ENCODE measurements around the gene ADGRG2. TPM values are rescaled to one million over a fixed set of nuclear protein-coding genes. Genes with fewer than 3 reads are reported as not detected.

ADGRG2 gene
- total and polyA plus RNA-seq, 2 donors (not counting 1 experiment from before 2014, with no cell fraction given) = not detected

GRCh38 chrX:18985186-18985435 is 137.2 kb downstream of the ADGRG2 start:
- intact Hi-C loops (cut with micrococcal nuclease) = loop anchor here (2.0 kb wide), 3 partner anchors 98 to 1006 kb away; partner anchors contain the start of gene BCLAF3
- peak overlapping the region; percentile 73 for H3K9ac ChIP-seq (ENCODE audit: low read length)

More at GRCh38 chrX:18985186-18985435, 137.2 kb downstream of the ADGRG2 start:
- Histone ChIP-seq H3K36me3 (replicated peaks in 1 of 2; ENCODE audit: control extremely low read depth in 1 of 2, control insufficient read depth in 1 of 2, extremely low read depth in 1 of 2, insufficient read depth in 2 of 2, low read length in 1 of 2) (no peaks in the 10 kb centered on the region), H3K79me2 (ENCODE audit: control insufficient read depth, insufficient read depth, low read length) (peaks cover 31% of the 10 kb centered on the region), H3K27me3 (replicated peaks in 1 of 4; ENCODE audit: control extremely low read depth in 1 of 4, control insufficient read depth in 3 of 4, insufficient read depth in 4 of 4, low read length in 3 of 4) (no peaks in the 10 kb centered on the region), H2AFZ (ENCODE audit: insufficient read depth, low read depth, low read length, poor library complexity, severe bottlenecking) (peak overlapping the region; percentile 88), H3K4me1 (ENCODE audit: control insufficient read depth in 2 of 2, insufficient read depth in 2 of 2, low read length in 2 of 2) (peaks cover 11 to 14% of the 10 kb centered on the region in 2 donors), H3K4me3 (ENCODE audit: control extremely low read depth in 1 of 5, extremely low read depth in 1 of 5, insufficient read depth in 1 of 5, low read depth in 2 of 5, low read length in 4 of 5) (peak overlapping the region; percentile 56 to 77 (median 70)), H4K20me1 (ENCODE audit: control insufficient read depth, insufficient read depth, low read length, poor library complexity, severe bottlenecking) (no peaks in the 10 kb centered on the region), H3K4me2 (replicated peaks; ENCODE audit: low read depth, low read length, poor library complexity, severe bottlenecking) (peak overlapping the region; percentile 85), H3K9me3 (ENCODE audit: control extremely low read depth in 1 of 3, control insufficient read depth in 2 of 3, insufficient read depth in 1 of 3, low read length in 2 of 3) (no peaks in the 10 kb centered on the region), H3K27ac (ENCODE audit: low read length in 2 of 2) (peak overlapping the region; percentile 88 to 91)
- no peaks in the 10 kb centered on the region for H3K27me3 Mint-ChIP-seq
- POLR2A ChIA-PET = interaction anchor here (0.7 to 1.4 kb wide), 2 partner anchors 98 to 1247 kb away, joined by 3 to 8 read pairs; no protein-coding TSS in a partner anchor
- H3K4me1 Mint-ChIP-seq = peaks cover 18% of the 10 kb centered on the region
- no peak for ATAC-seq (ENCODE audit: low read depth)
- peak overlapping the region; percentile 94 for H3K27ac Mint-ChIP-seq
- no peak for DNase-seq
- H3K4me3 Mint-ChIP-seq = peak overlapping the region; percentile 89
- TF ChIP-seq, protein P1, sequence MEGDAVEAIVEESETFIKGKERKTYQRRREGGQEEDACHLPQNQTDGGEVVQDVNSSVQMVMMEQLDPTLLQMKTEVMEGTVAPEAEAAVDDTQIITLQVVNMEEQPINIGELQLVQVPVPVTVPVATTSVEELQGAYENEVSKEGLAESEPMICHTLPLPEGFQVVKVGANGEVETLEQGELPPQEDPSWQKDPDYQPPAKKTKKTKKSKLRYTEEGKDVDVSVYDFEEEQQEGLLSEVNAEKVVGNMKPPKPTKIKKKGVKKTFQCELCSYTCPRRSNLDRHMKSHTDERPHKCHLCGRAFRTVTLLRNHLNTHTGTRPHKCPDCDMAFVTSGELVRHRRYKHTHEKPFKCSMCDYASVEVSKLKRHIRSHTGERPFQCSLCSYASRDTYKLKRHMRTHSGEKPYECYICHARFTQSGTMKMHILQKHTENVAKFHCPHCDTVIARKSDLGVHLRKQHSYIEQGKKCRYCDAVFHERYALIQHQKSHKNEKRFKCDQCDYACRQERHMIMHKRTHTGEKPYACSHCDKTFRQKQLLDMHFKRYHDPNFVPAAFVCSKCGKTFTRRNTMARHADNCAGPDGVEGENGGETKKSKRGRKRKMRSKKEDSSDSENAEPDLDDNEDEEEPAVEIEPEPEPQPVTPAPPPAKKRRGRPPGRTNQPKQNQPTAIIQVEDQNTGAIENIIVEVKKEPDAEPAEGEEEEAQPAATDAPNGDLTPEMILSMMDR (IDR thresholded peaks at IDR 0.05) = no peak
- no peak for TF ChIP-seq EZH2 (IDR thresholded peaks at IDR 0.05; ENCODE audit: borderline replicate concordance, insufficient read depth, low read depth, low read length, poor library complexity, severe bottlenecking)
- CTCF ChIA-PET = no interaction called here
- 0% methylated on average over 2 of the region's 4 CpGs for WGBS (ENCODE audit: insufficient coverage)
- H3K9me3 Mint-ChIP-seq (ENCODE audit: insufficient read depth) = no peaks in the 10 kb centered on the region

Data from B cell (primary cell).